Kidney epithelial cell (primary cell): ENCODE measurements around the gene LBHD1. TPM values are rescaled to one million over a fixed set of nuclear protein-coding genes. Genes with fewer than 3 reads are reported as not detected.
"Not testable (repeated sequence)": the region's sequence is repeated elsewhere in the genome, so short reads cannot be mapped to it uniquely, and the experiment has no call there.

Experiments
- DNase-seq: peaks from one replicate; pipeline ENCODE4 v3.0.0-alpha.2; 2010; ENCODE audit warnings: low read depth
- H3K27me3 ChIP-seq: 2 replicates; pipeline ENCODE4 v1.6.0; 2011; ENCODE audit warnings: low read length; ENCODE audit not compliant: control insufficient read depth, insufficient read depth
- H3K36me3 ChIP-seq: 2 replicates; pipeline ENCODE4 v1.5.1; 2011; ENCODE audit warnings: low read length; ENCODE audit not compliant: control insufficient read depth, insufficient read depth
- H3K4me3 ChIP-seq: 2 replicates; pipeline ENCODE4 v1.5.1; 2011; ENCODE audit warnings: low read depth, mild to moderate bottlenecking, control low read depth, low read length
- total RNA-seq: library from RNA; depleted of rRNA; stranded (reverse); fragments of >200 nt; gene quantifications from 2 replicates; pipeline ENCODE4 v1.2.3, GENCODE V29; 2015
- TF ChIP-seq, protein P1 (sequence below): IDR thresholded peaks from 2 replicates; pipeline ENCODE4 v1.5.1; 2011; ENCODE audit warnings: mild to moderate bottlenecking, moderate library complexity, low read length, control low read depth, inconsistent platforms; ENCODE audit not compliant: insufficient read depth, poor library complexity, severe bottlenecking

Gene LBHD1
- total RNA-seq, 1 donor from 2014 or later: 4.6 TPM

DNA sequence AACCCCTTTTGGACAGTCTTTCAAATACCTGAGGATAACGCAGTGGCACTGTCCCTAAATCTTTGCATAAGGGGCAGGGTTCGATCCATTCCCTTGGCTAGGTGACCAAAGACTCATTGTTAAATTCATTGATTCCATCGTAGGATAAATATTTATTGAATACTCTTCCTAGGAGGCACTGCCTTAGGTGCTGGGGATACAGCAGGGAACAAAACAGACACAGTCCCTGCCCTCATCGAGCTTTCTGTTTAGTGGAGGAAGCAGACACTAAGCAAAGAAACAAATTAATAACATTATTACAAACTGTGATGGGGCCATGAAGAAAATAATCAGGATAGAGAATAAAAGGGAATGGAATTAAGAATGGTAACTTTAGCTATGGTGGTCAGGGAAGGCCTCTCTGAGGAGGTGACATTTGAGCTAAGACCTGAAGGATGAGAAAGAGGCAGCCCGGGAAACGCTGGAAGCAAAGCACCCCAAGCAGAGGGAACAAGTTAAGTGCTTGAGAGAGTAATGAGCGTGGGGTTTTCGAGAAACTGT lies 51.0 kb downstream of the LBHD1 start:
- H3K4me3 ChIP-seq: peak overlapping the region; percentile 57
- H3K27me3 ChIP-seq: no peaks in the 10 kb centered on the region
- peaks cover 1% of the 10 kb centered on the region for H3K36me3 ChIP-seq
- TF ChIP-seq, protein P1, sequence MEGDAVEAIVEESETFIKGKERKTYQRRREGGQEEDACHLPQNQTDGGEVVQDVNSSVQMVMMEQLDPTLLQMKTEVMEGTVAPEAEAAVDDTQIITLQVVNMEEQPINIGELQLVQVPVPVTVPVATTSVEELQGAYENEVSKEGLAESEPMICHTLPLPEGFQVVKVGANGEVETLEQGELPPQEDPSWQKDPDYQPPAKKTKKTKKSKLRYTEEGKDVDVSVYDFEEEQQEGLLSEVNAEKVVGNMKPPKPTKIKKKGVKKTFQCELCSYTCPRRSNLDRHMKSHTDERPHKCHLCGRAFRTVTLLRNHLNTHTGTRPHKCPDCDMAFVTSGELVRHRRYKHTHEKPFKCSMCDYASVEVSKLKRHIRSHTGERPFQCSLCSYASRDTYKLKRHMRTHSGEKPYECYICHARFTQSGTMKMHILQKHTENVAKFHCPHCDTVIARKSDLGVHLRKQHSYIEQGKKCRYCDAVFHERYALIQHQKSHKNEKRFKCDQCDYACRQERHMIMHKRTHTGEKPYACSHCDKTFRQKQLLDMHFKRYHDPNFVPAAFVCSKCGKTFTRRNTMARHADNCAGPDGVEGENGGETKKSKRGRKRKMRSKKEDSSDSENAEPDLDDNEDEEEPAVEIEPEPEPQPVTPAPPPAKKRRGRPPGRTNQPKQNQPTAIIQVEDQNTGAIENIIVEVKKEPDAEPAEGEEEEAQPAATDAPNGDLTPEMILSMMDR: no peak
- no peak for DNase-seq

DNA sequence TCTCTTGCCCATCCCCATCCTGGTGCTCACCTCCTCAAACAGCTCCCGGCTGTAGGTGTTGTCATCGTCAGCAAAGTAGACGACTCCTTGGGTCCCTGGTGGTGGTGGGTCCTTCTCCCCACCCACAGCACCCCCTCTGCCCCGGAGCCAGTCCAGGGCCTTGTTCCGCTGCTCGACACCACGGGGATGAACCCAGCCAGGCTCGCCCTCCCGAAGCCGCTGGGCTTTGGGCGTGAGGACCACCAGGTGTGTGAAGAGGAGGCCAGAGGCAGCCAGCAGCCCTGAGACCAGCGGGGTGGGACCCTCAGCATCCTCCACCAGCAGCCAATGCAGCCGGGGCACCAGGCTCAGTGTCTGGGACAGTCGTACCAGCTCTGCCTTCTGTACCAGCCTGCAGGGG lies 55.1 kb downstream of the LBHD1 start:
- not testable (repeated sequence) for DNase-seq, H3K4me3 ChIP-seq, H3K27me3 ChIP-seq, H3K36me3 ChIP-seq

DNA sequence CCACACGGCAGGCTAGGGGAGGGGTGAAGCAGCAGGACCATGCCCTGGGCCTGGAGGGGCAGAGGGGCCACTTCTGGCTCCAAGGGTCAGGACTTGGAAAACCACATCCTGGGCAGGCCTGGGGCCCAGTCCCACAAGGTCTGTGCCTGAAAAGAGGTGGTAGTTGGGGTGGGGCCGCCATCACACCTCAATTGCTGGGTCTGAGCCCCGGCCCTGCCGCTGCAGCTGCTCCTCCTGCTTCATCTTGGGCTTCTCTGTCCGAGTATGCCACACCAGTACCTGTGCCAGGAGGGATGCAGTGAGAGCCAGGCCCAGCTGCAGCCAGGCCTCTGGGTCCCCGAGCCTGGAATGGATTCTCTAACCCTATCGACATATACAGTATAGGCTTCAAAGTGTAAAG lies 56.5 kb downstream of the LBHD1 start:
- H3K27me3 ChIP-seq: no peaks in the 10 kb centered on the region
- no peak for DNase-seq
- no peak overlapping the region for H3K4me3 ChIP-seq
- H3K36me3 ChIP-seq: no peaks in the 10 kb centered on the region
- TF ChIP-seq, protein P1: no peak

DNA sequence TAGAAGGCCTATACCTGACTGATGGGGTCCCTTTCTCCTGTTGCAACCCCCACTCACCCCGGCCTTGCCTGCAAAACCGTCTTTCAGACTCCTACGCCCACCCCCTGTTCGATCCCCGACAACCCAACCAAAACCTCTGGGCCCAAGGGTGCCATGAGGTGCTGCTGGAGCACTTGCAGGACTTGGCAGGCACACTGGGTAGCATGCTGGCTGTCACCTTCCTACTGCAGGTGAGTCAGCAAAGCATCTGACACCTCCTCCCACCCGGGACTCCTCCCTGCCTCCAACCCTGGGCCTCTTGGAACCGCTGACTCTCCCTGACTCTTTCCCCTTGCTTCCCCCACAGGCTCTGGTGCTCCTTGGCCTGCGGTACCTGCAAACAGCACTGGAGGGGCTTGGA lies 57.8 kb downstream of the LBHD1 start:
- TF ChIP-seq, protein P1: no peak
- H3K4me3 ChIP-seq: no peak overlapping the region
- H3K27me3 ChIP-seq: no peaks in the 10 kb centered on the region
- DNase-seq: no peak
- no peaks in the 10 kb centered on the region for H3K36me3 ChIP-seq

DNA sequence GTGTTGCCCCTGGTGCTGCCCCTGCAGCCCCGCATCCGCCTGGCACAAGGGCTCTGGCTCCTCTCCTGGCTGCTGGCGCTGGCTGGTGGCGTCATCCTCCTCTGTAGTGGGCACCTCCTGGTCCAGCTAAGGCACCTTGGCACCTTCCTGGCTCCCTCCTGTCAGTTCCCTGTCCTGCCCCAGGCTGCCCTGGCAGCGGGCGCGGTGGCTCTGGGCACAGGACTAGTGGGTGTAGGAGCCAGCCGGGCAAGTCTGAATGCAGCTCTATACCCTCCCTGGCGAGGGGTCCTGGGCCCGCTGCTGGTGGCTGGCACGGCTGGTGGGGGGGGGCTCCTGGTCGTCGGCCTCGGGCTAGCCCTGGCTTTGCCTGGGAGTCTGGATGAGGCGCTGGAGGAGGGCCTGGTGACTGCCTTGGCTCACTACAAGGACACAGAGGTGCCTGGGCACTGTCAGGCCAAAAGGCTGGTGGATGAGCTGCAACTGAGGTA lies 58.7 kb downstream of the LBHD1 start:
- no peak overlapping the region for H3K4me3 ChIP-seq
- H3K27me3 ChIP-seq: no peaks in the 10 kb centered on the region
- no peaks in the 10 kb centered on the region for H3K36me3 ChIP-seq
- TF ChIP-seq, protein P1: no peak
- no peak for DNase-seq

Other genes with a start within 250 kb of the LBHD1 start
- gene AHNAK, start 125.5 kb downstream of the LBHD1 start, total RNA-seq: 224 and 226 TPM in 2 replicates
- 2,411 and 2,583 TPM in 2 replicates for gene EEF1G, start 98.4 kb downstream of the LBHD1 start, total RNA-seq
- gene TUT1, start 80.7 kb downstream of the LBHD1 start, total RNA-seq: 15.0 and 15.2 TPM in 2 replicates
- 136 and 137 TPM in 2 replicates for gene MTA2, start 70.4 kb downstream of the LBHD1 start, total RNA-seq
- 20.9 and 21.1 TPM in 2 replicates for gene EML3, start 59.5 kb downstream of the LBHD1 start, total RNA-seq
- 0.55 and 1.4 TPM in 2 replicates for gene ROM1, start 59.0 kb downstream of the LBHD1 start, total RNA-seq
- gene B3GAT3, start 50.3 kb downstream of the LBHD1 start, total RNA-seq: 68.7 and 80.8 TPM in 2 replicates
- 271 and 300 TPM in 2 replicates for gene GANAB, start 25.7 kb downstream of the LBHD1 start, total RNA-seq
- gene INTS5, start 19.0 kb downstream of the LBHD1 start, total RNA-seq: 26.9 and 36.4 TPM in 2 replicates
- 64.8 and 76.5 TPM in 2 replicates for gene C11orf98, start 7.1 kb downstream of the LBHD1 start, total RNA-seq
- 3.4 and 4.0 TPM in 2 replicates for gene CSKMT, start 7.0 kb downstream of the LBHD1 start, total RNA-seq
- gene UQCC3, start 594 bp downstream of the LBHD1 start, total RNA-seq: 8.0 and 8.1 TPM in 2 replicates
- 289 and 321 TPM in 2 replicates for gene UBXN1, start 6.8 kb upstream of the LBHD1 start, total RNA-seq
- gene LRRN4CL, start 17.3 kb upstream of the LBHD1 start, total RNA-seq: 0.25 TPM in 1 of 2 replicates, not detected in the other
- 45.2 and 56.1 TPM in 2 replicates for gene BSCL2, start 35.2 kb upstream of the LBHD1 start, total RNA-seq
- gene GNG3, start 35.4 kb upstream of the LBHD1 start, total RNA-seq: not detected in 2 replicates
- gene HNRNPUL2, start 55.2 kb upstream of the LBHD1 start, total RNA-seq: 12.8 and 14.3 TPM in 2 replicates
- gene TTC9C, start 56.2 kb upstream of the LBHD1 start, total RNA-seq: 37.5 and 38.6 TPM in 2 replicates
- gene ZBTB3, start 81.9 kb upstream of the LBHD1 start, total RNA-seq: 17.3 and 18.8 TPM in 2 replicates
- gene POLR2G, start 89.3 kb upstream of the LBHD1 start, total RNA-seq: 98.3 and 120 TPM in 2 replicates
- 19.4 and 29.1 TPM in 2 replicates for gene TAF6L, start 99.1 kb upstream of the LBHD1 start, total RNA-seq
- gene TMEM179B, start 115.1 kb upstream of the LBHD1 start, total RNA-seq: 66.7 and 72.5 TPM in 2 replicates
- 32.8 and 41.3 TPM in 2 replicates for gene TMEM223, start 119.7 kb upstream of the LBHD1 start, total RNA-seq
- 40.9 and 41.4 TPM in 2 replicates for gene NXF1, start 133.2 kb upstream of the LBHD1 start, total RNA-seq
- 30.2 and 34.3 TPM in 2 replicates for gene STX5, start 159.8 kb upstream of the LBHD1 start, total RNA-seq
- gene TEX54, start 160.6 kb upstream of the LBHD1 start, total RNA-seq: not detected in 2 replicates
- 90.2 and 92.8 TPM in 2 replicates for gene WDR74, start 167.3 kb upstream of the LBHD1 start, total RNA-seq
- gene SLC3A2, start 208.6 kb upstream of the LBHD1 start, total RNA-seq: 441 and 475 TPM in 2 replicates
- gene CHRM1, start 249.1 kb upstream of the LBHD1 start, total RNA-seq: not detected in 2 replicates